SJSA1 (cell line): Measurements from ENCODE around the gene KRTAP13-4. TPM values are rescaled to one million over a fixed set of nuclear protein-coding genes. Genes with fewer than 3 reads are reported as not detected.

Experiments used
- DNase-seq, 2 experiments: peaks; one replicate each; pipeline ENCODE4 v3.0.0-alpha.2; 2015 to 2020; ENCODE audit warnings: low spot score in 2 of 2, low read depth in 1 of 2
- H3K27ac ChIP-seq: fragments of 250-450 bp; sonication (Bioruptor Pico); 2 replicates; pipeline ENCODE4 v1.5.1; 2020; ENCODE audit warnings: mild to moderate bottlenecking, moderate library complexity
- H3K27me3 ChIP-seq: fragments of 250-450 bp; sonication (Bioruptor Pico); replicated peaks from 2 replicates; pipeline ENCODE4 v1.5.1; 2020; ENCODE audit warnings: mild to moderate bottlenecking, moderate library complexity
- H3K36me3 ChIP-seq: fragments of 250-450 bp; sonication (Bioruptor Pico); 2 replicates; pipeline ENCODE4 v1.5.1; 2020; ENCODE audit warnings: mild to moderate bottlenecking
- H3K4me1 ChIP-seq: fragments of 250-450 bp; sonication (Bioruptor Pico); replicated peaks from 2 replicates; pipeline ENCODE4 v1.6.1; 2021; ENCODE audit warnings: mild to moderate bottlenecking
- H3K4me3 ChIP-seq: fragments of 250-450 bp; sonication (Bioruptor Pico); 2 replicates; pipeline ENCODE4 v1.5.1; 2020; ENCODE audit warnings: mild to moderate bottlenecking
- H3K9me3 ChIP-seq: fragments of 250-450 bp; sonication (Bioruptor Pico); replicated peaks from 2 replicates; pipeline ENCODE4 v1.5.1; 2020; ENCODE audit warnings: mild to moderate bottlenecking
- total RNA-seq: library from RNA; depleted of rRNA; stranded (reverse); fragments of >200 nt; shearing (Covaris generic); gene quantifications from 2 replicates; pipeline ENCODE4 v1.2.3, GENCODE V29; 2014; rRNA removed

Gene KRTAP13-4
- total RNA-seq = not detected in 2 replicates

GRCh38 chr21:30430170-30430655 lies at the start of gene KRTAP13-4:
KRTAP13-4 (plus strand) TSS chr21:30430220; CDS start chr21:30430276, 56 bp downstream.
- H3K4me1 ChIP-seq = no peaks in the 10 kb centered on the region
- no peaks in the 10 kb centered on the region for H3K9me3 ChIP-seq
- no peak within 1 kb of the TSS for H3K4me3 ChIP-seq
- no peaks in the 10 kb centered on the region for H3K36me3 ChIP-seq
- no peaks in the 10 kb centered on the region for H3K27me3 ChIP-seq
- H3K27ac ChIP-seq = no peak within 1 kb of the TSS
- no peak for DNase-seq

GRCh38 chr21:30382201-30382600 lies 47.8 kb upstream of the KRTAP13-4 start:
- H3K9me3 ChIP-seq = no peaks in the 10 kb centered on the region
- no peaks in the 10 kb centered on the region for H3K27me3 ChIP-seq
- H3K4me3 ChIP-seq = no peak overlapping the region
- DNase-seq = no peak
- H3K4me1 ChIP-seq = no peaks in the 10 kb centered on the region
- H3K36me3 ChIP-seq = no peaks in the 10 kb centered on the region
- H3K27ac ChIP-seq = no peak overlapping the region

GRCh38 chr21:30391492-30392025 lies 38.5 kb upstream of the KRTAP13-4 start:
- no peaks in the 10 kb centered on the region for H3K36me3 ChIP-seq
- no peak overlapping the region for H3K4me3 ChIP-seq
- no peaks in the 10 kb centered on the region for H3K4me1 ChIP-seq
- no peak overlapping the region for H3K27ac ChIP-seq
- no peaks in the 10 kb centered on the region for H3K27me3 ChIP-seq
- H3K9me3 ChIP-seq = no peaks in the 10 kb centered on the region
- DNase-seq = no peak

GRCh38 chr21:30395731-30396130 lies 34.3 kb upstream of the KRTAP13-4 start, which contains the start of gene KRTAP13-1:
KRTAP13-1 (plus strand) TSS chr21:30396031; CDS start chr21:30396087, 56 bp downstream.
- DNase-seq = no peak

GRCh38 chr21:30408782-30409494 lies 21.1 kb upstream of the KRTAP13-4 start:
- no peak overlapping the region for H3K4me3 ChIP-seq
- no peaks in the 10 kb centered on the region for H3K9me3 ChIP-seq
- no peak overlapping the region for H3K27ac ChIP-seq
- H3K36me3 ChIP-seq = no peaks in the 10 kb centered on the region
- no peaks in the 10 kb centered on the region for H3K27me3 ChIP-seq
- H3K4me1 ChIP-seq = no peaks in the 10 kb centered on the region; the same call in 1 of the 2 replicates
- DNase-seq = peak; percentile 6 to 50

More at GRCh38 chr21:30395731-30396130, 34.3 kb upstream of the KRTAP13-4 start, which contains the start of gene KRTAP13-1:
- no peak within 1 kb of the TSS for H3K4me3 ChIP-seq
- H3K27me3 ChIP-seq = no peaks in the 10 kb centered on the region
- no peaks in the 10 kb centered on the region for H3K9me3 ChIP-seq
- H3K4me1 ChIP-seq = no peaks in the 10 kb centered on the region
- no peak within 1 kb of the TSS for H3K27ac ChIP-seq
- no peaks in the 10 kb centered on the region for H3K36me3 ChIP-seq

GRCh38 chr21:30415993-30416392 lies 14.0 kb upstream of the KRTAP13-4 start:
- no peak overlapping the region for H3K4me3 ChIP-seq
- DNase-seq = no peak
- H3K36me3 ChIP-seq = no peaks in the 10 kb centered on the region
- H3K27me3 ChIP-seq = no peaks in the 10 kb centered on the region; the same call in 1 of the 2 replicates
- H3K27ac ChIP-seq = no peak overlapping the region
- H3K4me1 ChIP-seq = no peaks in the 10 kb centered on the region
- no peaks in the 10 kb centered on the region for H3K9me3 ChIP-seq

GRCh38 chr21:30425826-30426225 lies 4.2 kb upstream of the KRTAP13-4 start, which contains the start of gene KRTAP13-3:
KRTAP13-3 (minus strand) TSS chr21:30425926; CDS start chr21:30425912, 14 bp downstream.
- Histone ChIP-seq H3K36me3 (no peaks in the 10 kb centered on the region), H3K27ac (no peak within 1 kb of the TSS), H3K9me3 (no peaks in the 10 kb centered on the region), H3K4me3 (no peak within 1 kb of the TSS), H3K4me1 (no peaks in the 10 kb centered on the region), H3K27me3 (no peaks in the 10 kb centered on the region)
- DNase-seq = no peak

GRCh38 chr21:30426731-30427130 lies 3.3 kb upstream of the KRTAP13-4 start:
- Histone ChIP-seq H3K27me3 (no peaks in the 10 kb centered on the region), H3K9me3 (no peaks in the 10 kb centered on the region), H3K36me3 (no peaks in the 10 kb centered on the region), H3K4me1 (no peaks in the 10 kb centered on the region), H3K27ac (no peak overlapping the region), H3K4me3 (no peak overlapping the region)
- DNase-seq = no peak

- DNase-seq = peak in 1 of 2 experiments; percentile 13
- H3K36me3 ChIP-seq = no peaks in the 10 kb centered on the region
- H3K4me1 ChIP-seq = no peaks in the 10 kb centered on the region
- H3K27me3 ChIP-seq = no peaks in the 10 kb centered on the region; the same call in 1 of the 2 replicates
- no peak overlapping the region for H3K4me3 ChIP-seq
- no peak overlapping the region for H3K27ac ChIP-seq
- H3K9me3 ChIP-seq = no peaks in the 10 kb centered on the region
These were observed 4.1 kb downstream of the KRTAP13-4 start for GRCh38 chr21:30434033-30434631.

GRCh38 chr21:30437010-30437565 lies 7.1 kb downstream of the KRTAP13-4 start:
- Histone ChIP-seq H3K27me3 (no peaks in the 10 kb centered on the region; the same call in 1 of the 2 replicates), H3K4me3 (no peak overlapping the region), H3K36me3 (no peaks in the 10 kb centered on the region), H3K4me1 (no peaks in the 10 kb centered on the region), H3K9me3 (no peaks in the 10 kb centered on the region), H3K27ac (no peak overlapping the region)
- no peak for DNase-seq

GRCh38 chr21:30439975-30440374 lies 10.0 kb downstream of the KRTAP13-4 start, which contains the start of gene KRTAP15-1:
KRTAP15-1 (plus strand) TSS chr21:30440275; CDS start chr21:30440328, 53 bp downstream.
- no peaks in the 10 kb centered on the region for H3K4me1 ChIP-seq
- DNase-seq = no peak
- H3K36me3 ChIP-seq = no peaks in the 10 kb centered on the region
- H3K4me3 ChIP-seq = no peak within 1 kb of the TSS
- no peaks in the 10 kb centered on the region; the same call in 1 of the 2 replicates for H3K27me3 ChIP-seq
- no peaks in the 10 kb centered on the region for H3K9me3 ChIP-seq
- no peak within 1 kb of the TSS for H3K27ac ChIP-seq

GRCh38 chr21:30443226-30443625 lies 13.2 kb downstream of the KRTAP13-4 start:
- DNase-seq = no peak
- H3K36me3 ChIP-seq = no peaks in the 10 kb centered on the region
- H3K9me3 ChIP-seq = no peaks in the 10 kb centered on the region
- no peaks in the 10 kb centered on the region; the same call in 1 of the 2 replicates for H3K27me3 ChIP-seq
- no peak overlapping the region for H3K4me3 ChIP-seq
- no peaks in the 10 kb centered on the region for H3K4me1 ChIP-seq
- no peak overlapping the region for H3K27ac ChIP-seq

- Histone ChIP-seq H3K27me3 (no peaks in the 10 kb centered on the region; the same call in 1 of the 2 replicates), H3K4me1 (no peaks in the 10 kb centered on the region), H3K27ac (no peak overlapping the region), H3K36me3 (no peaks in the 10 kb centered on the region), H3K9me3 (no peaks in the 10 kb centered on the region), H3K4me3 (no peak overlapping the region)
- DNase-seq = no peak
These were observed 14.2 kb downstream of the KRTAP13-4 start for GRCh38 chr21:30444204-30444603.
